ENCODE measurements around the gene SLC25A34.

- no peak for TF ChIP-seq POLR2AphosphoS5 (IDR thresholded peaks at IDR 0.05)
- TF ChIP-seq POLR2A (IDR thresholded peaks at IDR 0.05) = no peak
- no peak for TF ChIP-seq EP300 (IDR thresholded peaks at IDR 0.05)
These were observed 34.3 kb upstream of the SLC25A34 start for GRCh38 chr1:15701784-15702183.

Measured in suprapubic skin (tissue), 4 donors.